AG04450 (cell line): ENCODE measurements around the gene PDE11A. TPM values are rescaled to one million over a fixed set of nuclear protein-coding genes. Genes with fewer than 3 reads are reported as not detected.

Source experiments
- CTCF ChIA-PET: fragments of 300-600, 350-600 bp; formaldehyde crosslinking; extraction: SDS; loops from one replicate; lab custom pipeline; 2022; ENCODE audit warnings: antibody characterized with exemption, inconsistent platforms; lab: Charles Lee
- POLR2A ChIA-PET: fragments of 350-600 bp; formaldehyde crosslinking; extraction: SDS; loops from one replicate; lab custom pipeline; 2021; ENCODE audit warnings: antibody characterized with exemption, inconsistent platforms; lab: Yijun Ruan, JAX
- DNase-seq: peaks from one replicate; pipeline ENCODE4 v3.0.0-alpha.2; 2011; ENCODE audit warnings: low read depth, low spot score
- H3K27ac ChIP-seq: one replicate; pipeline ENCODE4 v1.5.1; 2012; ENCODE audit warnings: low read depth, low read length, control low read depth
- H3K27me3 ChIP-seq: one replicate; pipeline ENCODE4 v1.6.0; 2012; ENCODE audit warnings: low read length; ENCODE audit not compliant: control insufficient read depth, insufficient read depth
- H3K4me3 ChIP-seq: 2 replicates; pipeline ENCODE4 v1.5.1; 2011; ENCODE audit warnings: mild to moderate bottlenecking, low read depth, low read length, control low read depth
- H3K9me3 ChIP-seq: 2 replicates; pipeline ENCODE4 v1.5.1; 2012; ENCODE audit warnings: low read length; ENCODE audit not compliant: control insufficient read depth, insufficient read depth
- CTCF ChIP-seq: IDR thresholded peaks from 2 replicates; pipeline ENCODE4 v1.5.1; 2011; ENCODE audit warnings: low read depth, low read length, control low read depth, inconsistent platforms
- polyA plus RNA-seq: library from polyadenylated mRNA; depleted of rRNA; stranded (reverse); fragments of >200 nt; gene quantifications from 2 replicates; pipeline ENCODE4 v1.2.3, GENCODE V29; 2011

PDE11A gene
- polyA plus RNA-seq, 1 experiment: 0.24 TPM

- DNase-seq: no peak
- CTCF ChIA-PET: no interaction called here
- no peaks in the 10 kb centered on the region for H3K9me3 ChIP-seq
- H3K27ac ChIP-seq: no peak overlapping the region
- H3K4me3 ChIP-seq: no peak overlapping the region
- peaks cover 4% of the 10 kb centered on the region for H3K27me3 ChIP-seq
- POLR2A ChIA-PET: no interaction called here
- TF ChIP-seq CTCF: no peak
Measured at GRCh38 chr2:177631680-177632079, 440.9 kb downstream of the PDE11A start.

GRCh38 chr2:177629357-177630024 is 443.1 kb downstream of the PDE11A start:
- ChIA-PET POLR2A (no interaction called here), CTCF (interaction anchor here (0.5 to 1.0 kb wide), 3 partner anchors 25 to 700 kb away, joined by 3 to 6 read pairs (median 4); no protein-coding TSS in a partner anchor)
- no peak overlapping the region for H3K4me3 ChIP-seq
- no peak overlapping the region for H3K27ac ChIP-seq
- DNase-seq: no peak
- no peaks in the 10 kb centered on the region for H3K9me3 ChIP-seq
- H3K27me3 ChIP-seq: peaks cover 4% of the 10 kb centered on the region
- no peak for TF ChIP-seq CTCF

- DNase-seq: no peak
Measured at GRCh38 chr2:177628831-177629230, 443.7 kb downstream of the PDE11A start.

GRCh38 chr2:177625744-177626650 is 446.6 kb downstream of the PDE11A start:
- no peak for DNase-seq
- CTCF ChIA-PET: interaction anchor here (0.6 to 1.3 kb wide), 4 partner anchors 136 to 1513 kb away, joined by 3 to 4 read pairs (median 3); no protein-coding TSS in a partner anchor
- Histone ChIP-seq H3K9me3 (no peaks in the 10 kb centered on the region), H3K4me3 (no peak overlapping the region), H3K27me3 (peaks cover 4% of the 10 kb centered on the region), H3K27ac (no peak overlapping the region)
- no peak for TF ChIP-seq CTCF
- POLR2A ChIA-PET: no interaction called here

More at GRCh38 chr2:177628831-177629230, 443.7 kb downstream of the PDE11A start:
- POLR2A ChIA-PET: no interaction called here
- Histone ChIP-seq H3K4me3 (no peak overlapping the region), H3K27me3 (peaks cover 4% of the 10 kb centered on the region), H3K9me3 (no peaks in the 10 kb centered on the region), H3K27ac (no peak overlapping the region)
- TF ChIP-seq CTCF: no peak
- CTCF ChIA-PET: no interaction called here
